Astrocyte (in vitro differentiated cells and primary cell): ENCODE data around the gene FABP6. TPM values are rescaled to one million over a fixed set of nuclear protein-coding genes. Genes with fewer than 3 reads are reported as not detected.

ENCODE experiments used
- DNase-seq: peaks from one replicate; pipeline ENCODE4 v3.0.0-alpha.2; 2010; ENCODE audit warnings: low read depth
- FAIRE-seq: peaks from 2 replicates; lab custom pipeline; 2011; peaks lifted over from hg19 to GRCh38; lab: Jason Lieb, UNC
- H2AFZ ChIP-seq: 2 replicates; pipeline ENCODE4 v1.6.0; 2012; ENCODE audit warnings: low read depth, low read length, inconsistent platforms
- H3K27ac ChIP-seq: 2 replicates; pipeline ENCODE4 v1.5.1; 2011; ENCODE audit warnings: low read depth, low read length, inconsistent platforms
- H3K27me3 ChIP-seq: 2 replicates; pipeline ENCODE4 v1.6.0; 2011; ENCODE audit warnings: low read length, inconsistent platforms; ENCODE audit not compliant: insufficient read depth
- H3K36me3 ChIP-seq: 2 replicates; pipeline ENCODE4 v1.5.1; 2011; ENCODE audit warnings: low read length, inconsistent platforms; ENCODE audit not compliant: insufficient read depth
- H3K4me1 ChIP-seq: 2 replicates; pipeline ENCODE4 v1.5.1; 2011; ENCODE audit warnings: low read length, inconsistent platforms; ENCODE audit not compliant: insufficient read depth
- H3K4me2 ChIP-seq: 2 replicates; pipeline ENCODE4 v1.6.0; 2012; ENCODE audit warnings: low read length, inconsistent platforms
- H3K4me3 ChIP-seq: 2 replicates; pipeline ENCODE4 v1.5.1; 2011; ENCODE audit warnings: low read depth, mild to moderate bottlenecking, low read length, inconsistent platforms; ENCODE audit not compliant: insufficient read depth
- H3K79me2 ChIP-seq: 2 replicates; pipeline ENCODE4 v1.6.0; 2012; ENCODE audit warnings: mild to moderate bottlenecking, low read length, inconsistent platforms; ENCODE audit not compliant: insufficient read depth
- H3K9ac ChIP-seq: 2 replicates; pipeline ENCODE4 v1.6.0; 2012; ENCODE audit warnings: mild to moderate bottlenecking, low read length, inconsistent platforms
- H3K9me3 ChIP-seq: 2 replicates; pipeline ENCODE4 v1.5.1; 2012; ENCODE audit warnings: low read depth, mild to moderate bottlenecking, low read length, inconsistent platforms; ENCODE audit not compliant: insufficient read depth
- H4K20me1 ChIP-seq: 2 replicates; pipeline ENCODE4 v1.6.0; 2012; ENCODE audit warnings: low read length, inconsistent platforms; ENCODE audit not compliant: insufficient read depth
- H3K27ac Mint-ChIP-seq: one replicate; pipeline ENCODE4 v1.8.0; 2021; ENCODE audit warnings: mild to moderate bottlenecking, mixed read lengths; ENCODE audit not compliant: unreplicated experiment
- H3K27me3 Mint-ChIP-seq: one replicate; pipeline ENCODE4 v1.8.0; 2021; ENCODE audit warnings: low read depth, mixed read lengths; ENCODE audit not compliant: unreplicated experiment
- H3K36me3 Mint-ChIP-seq: one replicate; pipeline ENCODE4 v1.8.0; 2021; ENCODE audit warnings: low read depth, mixed read lengths; ENCODE audit not compliant: unreplicated experiment
- H3K4me1 Mint-ChIP-seq: one replicate; pipeline ENCODE4 v1.8.0; 2021; ENCODE audit warnings: low read depth, mixed read lengths; ENCODE audit not compliant: unreplicated experiment
- H3K4me3 Mint-ChIP-seq: one replicate; pipeline ENCODE4 v1.8.0; 2021; ENCODE audit warnings: mild to moderate bottlenecking, moderate library complexity, mixed read lengths; ENCODE audit not compliant: unreplicated experiment
- H3K9me3 Mint-ChIP-seq: one replicate; pipeline ENCODE4 v1.8.0; 2021; ENCODE audit warnings: mild to moderate bottlenecking, mixed read lengths; ENCODE audit not compliant: unreplicated experiment
- CTCF ChIP-seq: IDR thresholded peaks from 2 replicates; pipeline ENCODE4 v1.5.1; 2011; ENCODE audit warnings: low read depth, mild to moderate bottlenecking, inconsistent platforms, low read length, moderate library complexity; ENCODE audit not compliant: insufficient read depth
- EZH2 ChIP-seq: IDR thresholded peaks from 2 replicates; pipeline ENCODE4 v1.6.1; 2012; ENCODE audit warnings: mild to moderate bottlenecking, low read length, inconsistent platforms; ENCODE audit not compliant: insufficient read depth
- total RNA-seq: library from RNA; stranded (reverse); gene quantifications from 2 replicates; pipeline ENCODE4 v1.2.1, GENCODE V29; 2021

Gene FABP6
- total RNA-seq, 1 donor from 2014 or later: not detected

- Histone ChIP-seq H3K4me2 (no peak overlapping the region), H3K79me2 (no peaks in the 10 kb centered on the region), H2AFZ (no peak overlapping the region), H3K4me3 (no peak overlapping the region), H3K9ac (no peak overlapping the region), H3K9me3 (no peaks in the 10 kb centered on the region), H3K27ac (no peak overlapping the region), H4K20me1 (peaks cover 19% of the 10 kb centered on the region), H3K27me3 (no peaks in the 10 kb centered on the region), H3K4me1 (peaks cover 9% of the 10 kb centered on the region), H3K36me3 (no peaks in the 10 kb centered on the region)
- Mint-ChIP-seq H3K4me3 (no peak overlapping the region), H3K36me3 (peaks cover 8% of the 10 kb centered on the region), H3K4me1 (peaks cover 20% of the 10 kb centered on the region), H3K27me3 (no peaks in the 10 kb centered on the region), H3K9me3 (no peaks in the 10 kb centered on the region), H3K27ac (no peak overlapping the region)
- DNase-seq (no peak), FAIRE-seq (no peak)
- no peak for TF ChIP-seq EZH2
- TF ChIP-seq CTCF: no peak
These were observed 42.1 kb downstream of the FABP6 start for GRCh38 chr5:160271396-160271795.

GRCh38 chr5:160271836-160272235 lies 42.5 kb downstream of the FABP6 start:
- DNase-seq (no peak), FAIRE-seq (no peak)
- Mint-ChIP-seq H3K4me1 (peaks cover 20% of the 10 kb centered on the region), H3K36me3 (peaks cover 7% of the 10 kb centered on the region), H3K27ac (no peak overlapping the region), H3K27me3 (no peaks in the 10 kb centered on the region), H3K9me3 (no peaks in the 10 kb centered on the region), H3K4me3 (no peak overlapping the region)
- Histone ChIP-seq H3K79me2 (no peaks in the 10 kb centered on the region), H3K9me3 (no peaks in the 10 kb centered on the region), H3K36me3 (no peaks in the 10 kb centered on the region), H3K27me3 (no peaks in the 10 kb centered on the region), H3K4me3 (no peak overlapping the region), H3K4me2 (no peak overlapping the region), H2AFZ (no peak overlapping the region), H4K20me1 (peaks cover 17% of the 10 kb centered on the region), H3K9ac (no peak overlapping the region), H3K4me1 (peaks cover 9% of the 10 kb centered on the region), H3K27ac (no peak overlapping the region)
- TF ChIP-seq CTCF (no peak), EZH2 (no peak)

GRCh38 chr5:160272264-160272663 lies 43.0 kb downstream of the FABP6 start:
- Histone ChIP-seq H3K4me2 (no peak overlapping the region), H2AFZ (no peak overlapping the region), H3K4me1 (peaks cover 9% of the 10 kb centered on the region), H3K79me2 (no peaks in the 10 kb centered on the region), H3K4me3 (no peak overlapping the region), H3K9me3 (no peaks in the 10 kb centered on the region), H3K36me3 (no peaks in the 10 kb centered on the region), H4K20me1 (peaks cover 16% of the 10 kb centered on the region), H3K27ac (no peak overlapping the region), H3K27me3 (no peaks in the 10 kb centered on the region), H3K9ac (no peak overlapping the region)
- no peak overlapping the region for H3K27ac Mint-ChIP-seq
- TF ChIP-seq EZH2 (no peak), CTCF (no peak)
- DNase-seq (no peak), FAIRE-seq (no peak)
- peaks cover 10% of the 10 kb centered on the region for H3K36me3 Mint-ChIP-seq
- no peak overlapping the region for H3K4me3 Mint-ChIP-seq
- peaks cover 20% of the 10 kb centered on the region for H3K4me1 Mint-ChIP-seq
- no peaks in the 10 kb centered on the region for H3K27me3 Mint-ChIP-seq
- no peaks in the 10 kb centered on the region for H3K9me3 Mint-ChIP-seq
